Mucosa of stomach (tissue), 1 donor: ENCODE data around the gene CFAP20DC.
"Not testable (repeated sequence)": the region's sequence is repeated elsewhere in the genome, so short reads cannot be mapped to it uniquely, and the experiment has no call there.

Source experiments
- H3K27me3 ChIP-seq: one replicate; pipeline ENCODE4 v1.7.0; 2013; ENCODE audit warnings: mild to moderate bottlenecking, low read length; ENCODE audit not compliant: control insufficient read depth, insufficient read depth
- H3K36me3 ChIP-seq: one replicate; pipeline ENCODE4 v1.7.0; 2013; ENCODE audit warnings: low read length; ENCODE audit not compliant: control insufficient read depth, insufficient read depth
- H3K4me1 ChIP-seq: one replicate; pipeline ENCODE4 v1.7.0; 2013; ENCODE audit warnings: mild to moderate bottlenecking, low read length; ENCODE audit not compliant: control insufficient read depth, insufficient read depth
- H3K4me3 ChIP-seq: one replicate; pipeline ENCODE4 v1.7.0; 2013; ENCODE audit warnings: low read length
- H3K9ac ChIP-seq: one replicate; pipeline ENCODE4 v1.7.0; 2013; ENCODE audit warnings: mild to moderate bottlenecking, low read length, moderate library complexity
- H3K9me3 ChIP-seq: one replicate; pipeline ENCODE4 v1.7.0; 2013; ENCODE audit warnings: mild to moderate bottlenecking, low read length, moderate library complexity; ENCODE audit not compliant: control insufficient read depth
- donor health status: Pancreatic carcinoma.

CFAP20DC gene

DNA sequence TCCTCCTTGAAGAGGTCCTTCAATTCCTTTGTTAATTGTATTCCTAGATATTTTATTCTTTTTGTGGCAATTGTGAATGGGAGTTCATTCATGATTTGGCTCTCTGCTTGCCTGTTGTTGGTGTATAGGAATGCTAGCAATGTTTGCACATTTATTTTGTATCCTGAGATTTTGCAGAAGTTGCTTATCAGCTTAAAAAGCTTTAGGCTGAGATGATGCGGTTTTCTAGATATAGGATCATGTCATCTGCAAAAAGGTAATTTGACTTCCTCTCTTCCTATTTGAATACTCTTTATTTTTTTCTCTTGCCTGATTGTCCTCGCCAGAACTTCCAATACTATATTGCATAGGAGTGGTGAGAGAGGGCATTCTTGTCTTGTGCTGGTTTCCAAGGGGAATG, 157.3 kb downstream of the CFAP20DC start:
- not testable (repeated sequence) for H3K4me1 ChIP-seq, H3K27me3 ChIP-seq, H3K36me3 ChIP-seq, H3K4me3 ChIP-seq, H3K9me3 ChIP-seq, H3K9ac ChIP-seq

- Histone ChIP-seq H3K9ac (no peak overlapping the region), H3K36me3 (no peaks in the 10 kb centered on the region), H3K4me1 (no peaks in the 10 kb centered on the region), H3K9me3 (no peaks in the 10 kb centered on the region), H3K27me3 (no peaks in the 10 kb centered on the region), H3K4me3 (no peak overlapping the region)
Measured at GRCh38 chr3:58888087-58888486, 161.7 kb downstream of the CFAP20DC start.

DNA sequence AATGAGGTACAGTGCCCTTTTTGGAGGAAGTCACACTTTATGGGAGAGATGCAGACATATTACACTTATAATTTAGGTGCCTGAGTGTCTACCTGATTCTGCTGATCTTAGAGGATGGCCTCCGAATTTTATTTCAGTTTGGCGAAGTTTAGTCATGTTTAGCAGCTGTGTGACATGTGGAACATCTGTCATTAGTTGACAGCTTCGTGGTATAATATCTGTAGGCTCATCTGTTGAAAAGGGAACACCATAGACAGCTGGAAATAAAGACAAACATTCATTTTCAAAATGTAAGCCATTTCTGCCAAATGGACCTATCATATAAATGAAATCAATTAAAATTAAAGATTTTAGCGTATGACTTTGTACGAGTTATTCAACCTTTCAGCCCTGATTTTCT, 165.4 kb downstream of the CFAP20DC start:
- no peak overlapping the region for H3K4me3 ChIP-seq
- no peaks in the 10 kb centered on the region for H3K4me1 ChIP-seq
- no peaks in the 10 kb centered on the region for H3K9me3 ChIP-seq
- H3K9ac ChIP-seq = no peak overlapping the region
- no peaks in the 10 kb centered on the region for H3K27me3 ChIP-seq
- H3K36me3 ChIP-seq = no peaks in the 10 kb centered on the region

DNA sequence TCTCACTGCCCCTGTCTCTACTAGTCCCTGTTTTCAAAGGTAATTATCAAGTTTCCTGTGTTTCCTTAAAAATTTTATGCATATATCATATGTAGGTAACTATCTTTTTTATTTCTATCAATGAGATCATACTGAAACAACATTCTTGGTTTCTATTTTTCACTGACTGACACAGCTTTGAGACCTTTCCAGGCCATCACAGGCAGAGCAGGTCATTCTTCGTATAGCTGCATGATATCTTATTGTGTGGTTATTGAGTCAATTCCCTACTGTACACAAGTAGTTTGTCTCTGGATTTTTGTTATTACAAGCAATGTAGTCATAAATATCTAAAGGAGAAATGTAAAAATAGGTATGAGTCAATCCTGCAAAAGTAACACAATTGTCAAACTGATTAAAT, 169.6 kb downstream of the CFAP20DC start:
- Histone ChIP-seq H3K4me1 (no peaks in the 10 kb centered on the region), H3K9me3 (no peaks in the 10 kb centered on the region), H3K9ac (no peak overlapping the region), H3K27me3 (no peaks in the 10 kb centered on the region), H3K36me3 (no peaks in the 10 kb centered on the region), H3K4me3 (no peak overlapping the region)

- H3K9me3 ChIP-seq = no peaks in the 10 kb centered on the region
- H3K36me3 ChIP-seq = no peaks in the 10 kb centered on the region
- H3K4me1 ChIP-seq = no peaks in the 10 kb centered on the region
- H3K9ac ChIP-seq = no peak overlapping the region
- no peaks in the 10 kb centered on the region for H3K27me3 ChIP-seq
- H3K4me3 ChIP-seq = no peak overlapping the region
Measured at GRCh38 chr3:58874795-58875194, 175.0 kb downstream of the CFAP20DC start.

GRCh38 chr3:58874248-58874741, 175.5 kb downstream of the CFAP20DC start:
- Histone ChIP-seq H3K4me3 (no peak overlapping the region), H3K4me1 (no peaks in the 10 kb centered on the region), H3K9ac (no peak overlapping the region), H3K27me3 (no peaks in the 10 kb centered on the region), H3K9me3 (no peaks in the 10 kb centered on the region), H3K36me3 (no peaks in the 10 kb centered on the region)

GRCh38 chr3:58868097-58868779, 181.6 kb downstream of the CFAP20DC start:
- H3K4me1 ChIP-seq = no peaks in the 10 kb centered on the region
- no peak overlapping the region for H3K9ac ChIP-seq
- no peak overlapping the region for H3K4me3 ChIP-seq
- no peaks in the 10 kb centered on the region for H3K27me3 ChIP-seq
- H3K36me3 ChIP-seq = no peaks in the 10 kb centered on the region
- H3K9me3 ChIP-seq = no peaks in the 10 kb centered on the region

- H3K9ac ChIP-seq = no peak overlapping the region
- H3K36me3 ChIP-seq = no peaks in the 10 kb centered on the region
- no peaks in the 10 kb centered on the region for H3K9me3 ChIP-seq
- H3K4me3 ChIP-seq = no peak overlapping the region
- no peaks in the 10 kb centered on the region for H3K27me3 ChIP-seq
- no peaks in the 10 kb centered on the region for H3K4me1 ChIP-seq
Measured at GRCh38 chr3:58867621-58868020, 182.2 kb downstream of the CFAP20DC start.

GRCh38 chr3:58866079-58866478, 183.7 kb downstream of the CFAP20DC start:
- no peak overlapping the region for H3K9ac ChIP-seq
- no peak overlapping the region for H3K4me3 ChIP-seq
- no peaks in the 10 kb centered on the region for H3K27me3 ChIP-seq
- no peaks in the 10 kb centered on the region for H3K36me3 ChIP-seq
- no peaks in the 10 kb centered on the region for H3K9me3 ChIP-seq
- no peaks in the 10 kb centered on the region for H3K4me1 ChIP-seq

GRCh38 chr3:58864480-58864879, 185.3 kb downstream of the CFAP20DC start:
- Histone ChIP-seq H3K4me1 (no peaks in the 10 kb centered on the region), H3K9me3 (no peaks in the 10 kb centered on the region), H3K27me3 (no peaks in the 10 kb centered on the region), H3K36me3 (no peaks in the 10 kb centered on the region), H3K9ac (no peak overlapping the region), H3K4me3 (no peak overlapping the region)

GRCh38 chr3:58863206-58863605, 186.6 kb downstream of the CFAP20DC start:
- H3K36me3 ChIP-seq = no peaks in the 10 kb centered on the region
- no peaks in the 10 kb centered on the region for H3K4me1 ChIP-seq
- H3K27me3 ChIP-seq = no peaks in the 10 kb centered on the region
- H3K9ac ChIP-seq = no peak overlapping the region
- H3K9me3 ChIP-seq = no peaks in the 10 kb centered on the region
- H3K4me3 ChIP-seq = no peak overlapping the region

- Histone ChIP-seq H3K27me3 (no peaks in the 10 kb centered on the region), H3K4me3 (no peak overlapping the region), H3K9me3 (no peaks in the 10 kb centered on the region), H3K4me1 (no peaks in the 10 kb centered on the region), H3K9ac (no peak overlapping the region), H3K36me3 (no peaks in the 10 kb centered on the region)
Measured at GRCh38 chr3:58861551-58861950, 188.3 kb downstream of the CFAP20DC start.

- no peak overlapping the region for H3K4me3 ChIP-seq
- H3K27me3 ChIP-seq = no peaks in the 10 kb centered on the region
- H3K36me3 ChIP-seq = no peaks in the 10 kb centered on the region
- no peaks in the 10 kb centered on the region for H3K9me3 ChIP-seq
- no peaks in the 10 kb centered on the region for H3K4me1 ChIP-seq
- H3K9ac ChIP-seq = no peak overlapping the region
Measured at GRCh38 chr3:58858126-58858525, 191.7 kb downstream of the CFAP20DC start.
